Measurements from ENCODE around the gene DNMBP. TPM values are rescaled to one million over a fixed set of nuclear protein-coding genes. Genes with fewer than 3 reads are reported as not detected.
"Not testable (repeated sequence)": the region's sequence is repeated elsewhere in the genome, so short reads cannot be mapped to it uniquely, and the experiment has no call there.

The DNMBP gene
- total RNA-seq, 1 donor from 2014 or later = 15.1 TPM

GRCh38 chr10:99958806-99959205 lies 50.9 kb downstream of the DNMBP start:
- no peak overlapping the region for H3K4me3 ChIP-seq (ENCODE audit: low read length in 3 of 3)
- no peak overlapping the region for H3K27ac ChIP-seq (ENCODE audit: low read depth, low read length)
- H3K9ac ChIP-seq (ENCODE audit: low read depth in 1 of 3, low read length in 3 of 3) = no peak overlapping the region
- H3K9me3 ChIP-seq (ENCODE audit: control insufficient read depth in 3 of 3, low read length in 3 of 3) = no peaks in the 10 kb centered on the region
- H3K36me3 ChIP-seq (ENCODE audit: control insufficient read depth in 3 of 3, insufficient read depth in 3 of 3, low read length in 3 of 3) = peaks cover 17 to 25% (median 17%) of the 10 kb centered on the region in 3 donors
- H3K4me1 ChIP-seq (ENCODE audit: control insufficient read depth in 3 of 3, insufficient read depth in 3 of 3, low read length in 3 of 3) = no peaks in the 10 kb centered on the region
- no peaks in the 10 kb centered on the region for H3K27me3 ChIP-seq (ENCODE audit: control insufficient read depth in 3 of 3, insufficient read depth in 3 of 3, low read length in 3 of 3)

GRCh38 chr10:99958302-99958701 lies 51.4 kb downstream of the DNMBP start:
- Histone ChIP-seq H3K27me3 (ENCODE audit: control insufficient read depth in 3 of 3, insufficient read depth in 3 of 3, low read length in 3 of 3) (no peaks in the 10 kb centered on the region), H3K27ac (ENCODE audit: low read depth, low read length) (no peak overlapping the region), H3K4me3 (ENCODE audit: low read length in 3 of 3) (no peak overlapping the region), H3K9ac (ENCODE audit: low read depth in 1 of 3, low read length in 3 of 3) (no peak overlapping the region), H3K4me1 (ENCODE audit: control insufficient read depth in 3 of 3, insufficient read depth in 3 of 3, low read length in 3 of 3) (no peaks in the 10 kb centered on the region), H3K9me3 (ENCODE audit: control insufficient read depth in 3 of 3, low read length in 3 of 3) (no peaks in the 10 kb centered on the region), H3K36me3 (ENCODE audit: control insufficient read depth in 3 of 3, insufficient read depth in 3 of 3, low read length in 3 of 3) (peaks cover 17 to 25% (median 17%) of the 10 kb centered on the region in 3 donors)

GRCh38 chr10:99953510-99953909 lies 56.2 kb downstream of the DNMBP start:
- not testable (repeated sequence) for H3K27me3 ChIP-seq (ENCODE audit: control insufficient read depth in 3 of 3, insufficient read depth in 3 of 3, low read length in 3 of 3); H3K27ac ChIP-seq (ENCODE audit: low read depth, low read length); H3K9ac ChIP-seq (ENCODE audit: low read depth in 1 of 3, low read length in 3 of 3); H3K9me3 ChIP-seq (ENCODE audit: control insufficient read depth in 3 of 3, low read length in 3 of 3); H3K4me3 ChIP-seq (ENCODE audit: low read length in 3 of 3); H3K4me1 ChIP-seq (ENCODE audit: control insufficient read depth in 3 of 3, insufficient read depth in 3 of 3, low read length in 3 of 3)
- peaks cover 17 to 36% (median 23%) of the 10 kb centered on the region in 3 donors for H3K36me3 ChIP-seq (ENCODE audit: control insufficient read depth in 3 of 3, insufficient read depth in 3 of 3, low read length in 3 of 3)

- Histone ChIP-seq H3K4me3 (ENCODE audit: low read length in 3 of 3) (no peak overlapping the region), H3K36me3 (ENCODE audit: control insufficient read depth in 3 of 3, insufficient read depth in 3 of 3, low read length in 3 of 3) (peaks cover 17 to 36% (median 23%) of the 10 kb centered on the region in 3 donors), H3K4me1 (ENCODE audit: control insufficient read depth in 3 of 3, insufficient read depth in 3 of 3, low read length in 3 of 3) (no peaks in the 10 kb centered on the region), H3K9ac (ENCODE audit: low read depth in 1 of 3, low read length in 3 of 3) (no peak overlapping the region), H3K27ac (ENCODE audit: low read depth, low read length) (no peak overlapping the region), H3K27me3 (ENCODE audit: control insufficient read depth in 3 of 3, insufficient read depth in 3 of 3, low read length in 3 of 3) (no peaks in the 10 kb centered on the region), H3K9me3 (ENCODE audit: control insufficient read depth in 3 of 3, low read length in 3 of 3) (no peaks in the 10 kb centered on the region)
Measured at GRCh38 chr10:99952799-99953198, 56.9 kb downstream of the DNMBP start.

DNA sequence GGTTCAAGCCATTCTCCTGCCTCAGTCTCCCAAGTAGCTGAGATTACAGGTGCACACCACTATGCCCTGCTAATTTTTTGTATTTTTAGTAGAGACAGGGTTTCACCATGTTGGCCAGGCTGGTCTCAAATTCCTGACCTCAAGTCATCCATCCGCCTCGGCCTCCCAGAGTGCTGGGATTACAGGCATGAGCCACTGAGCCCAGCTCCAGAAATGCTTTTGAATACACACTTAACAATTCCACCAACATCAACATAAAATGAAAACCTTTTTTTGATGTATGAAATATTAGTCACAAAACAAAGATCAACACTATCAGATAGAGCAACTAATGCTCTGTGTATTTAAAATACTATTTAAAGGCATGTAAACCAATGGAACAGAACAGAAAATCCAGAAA lies 63.7 kb downstream of the DNMBP start:
- H3K27me3 ChIP-seq (ENCODE audit: control insufficient read depth in 3 of 3, insufficient read depth in 3 of 3, low read length in 3 of 3); H3K9me3 ChIP-seq (ENCODE audit: control insufficient read depth in 3 of 3, low read length in 3 of 3); H3K9ac ChIP-seq (ENCODE audit: low read depth in 1 of 3, low read length in 3 of 3); H3K36me3 ChIP-seq (ENCODE audit: control insufficient read depth in 3 of 3, insufficient read depth in 3 of 3, low read length in 3 of 3); H3K4me3 ChIP-seq (ENCODE audit: low read length in 3 of 3); H3K27ac ChIP-seq (ENCODE audit: low read depth, low read length): not testable (repeated sequence)
- H3K4me1 ChIP-seq (ENCODE audit: control insufficient read depth in 3 of 3, insufficient read depth in 3 of 3, low read length in 3 of 3) = peaks cover 4 to 14% (median 10%) of the 10 kb centered on the region in 3 donors

- no peaks in the 10 kb centered on the region for H3K27me3 ChIP-seq (ENCODE audit: control insufficient read depth in 3 of 3, insufficient read depth in 3 of 3, low read length in 3 of 3)
- H3K4me3 ChIP-seq (ENCODE audit: low read length in 3 of 3) = no peak overlapping the region
- H3K27ac ChIP-seq (ENCODE audit: low read depth, low read length) = no peak overlapping the region
- peaks cover 4 to 14% (median 10%) of the 10 kb centered on the region in 3 donors for H3K4me1 ChIP-seq (ENCODE audit: control insufficient read depth in 3 of 3, insufficient read depth in 3 of 3, low read length in 3 of 3)
- no peak overlapping the region for H3K9ac ChIP-seq (ENCODE audit: low read depth in 1 of 3, low read length in 3 of 3)
- H3K9me3 ChIP-seq (ENCODE audit: control insufficient read depth in 3 of 3, low read length in 3 of 3) = no peaks in the 10 kb centered on the region
- no peaks in the 10 kb centered on the region for H3K36me3 ChIP-seq (ENCODE audit: control insufficient read depth in 3 of 3, insufficient read depth in 3 of 3, low read length in 3 of 3)
Measured at GRCh38 chr10:99945263-99945662, 64.5 kb downstream of the DNMBP start.

DNA sequence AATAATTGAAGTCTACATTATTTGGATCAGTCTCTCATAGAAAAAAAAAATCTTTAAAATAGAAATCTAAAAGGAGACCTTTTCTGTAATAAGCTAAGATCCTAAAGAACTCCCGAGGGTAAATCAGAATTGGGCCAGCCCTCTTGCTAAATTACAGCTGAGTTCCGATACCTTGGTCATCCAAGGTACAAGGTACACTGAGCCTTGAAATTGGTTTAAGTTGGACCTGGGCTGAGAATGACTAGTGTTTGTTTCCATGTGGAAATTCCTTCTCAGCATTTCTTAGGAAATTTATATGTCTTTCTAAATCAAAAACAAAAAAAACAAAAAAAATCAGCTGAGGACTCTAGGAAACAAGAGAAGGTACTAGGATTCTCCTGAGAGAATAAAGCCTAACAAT lies 64.9 kb downstream of the DNMBP start:
- H3K9me3 ChIP-seq (ENCODE audit: control insufficient read depth in 3 of 3, low read length in 3 of 3) = no peaks in the 10 kb centered on the region
- no peaks in the 10 kb centered on the region for H3K36me3 ChIP-seq (ENCODE audit: control insufficient read depth in 3 of 3, insufficient read depth in 3 of 3, low read length in 3 of 3)
- H3K4me3 ChIP-seq (ENCODE audit: low read length in 3 of 3) = no peak overlapping the region
- peaks cover 4 to 14% (median 10%) of the 10 kb centered on the region in 3 donors for H3K4me1 ChIP-seq (ENCODE audit: control insufficient read depth in 3 of 3, insufficient read depth in 3 of 3, low read length in 3 of 3)
- H3K27ac ChIP-seq (ENCODE audit: low read depth, low read length) = no peak overlapping the region
- no peak overlapping the region for H3K9ac ChIP-seq (ENCODE audit: low read depth in 1 of 3, low read length in 3 of 3)
- no peaks in the 10 kb centered on the region for H3K27me3 ChIP-seq (ENCODE audit: control insufficient read depth in 3 of 3, insufficient read depth in 3 of 3, low read length in 3 of 3)

DNA sequence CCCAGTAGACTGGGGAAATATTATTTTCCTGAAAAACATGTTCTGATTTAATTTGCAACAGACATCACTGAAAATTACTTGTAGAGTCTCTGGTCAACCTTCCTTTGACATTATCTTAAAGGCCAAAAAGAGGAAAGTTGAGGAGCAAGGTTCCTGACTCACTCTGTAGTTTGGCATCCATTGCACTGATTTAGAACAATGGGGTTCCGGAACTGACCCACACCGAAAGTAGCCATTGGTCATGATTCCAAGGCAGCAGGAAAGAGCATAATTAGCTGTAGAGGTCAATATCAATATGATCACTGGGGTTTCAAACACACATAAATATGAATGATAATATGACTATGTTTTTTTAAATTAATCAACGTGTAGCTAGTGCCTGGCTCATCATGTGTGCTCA lies 65.8 kb downstream of the DNMBP start:
- H3K9ac ChIP-seq (ENCODE audit: low read depth in 1 of 3, low read length in 3 of 3) = no peak overlapping the region
- H3K4me3 ChIP-seq (ENCODE audit: low read length in 3 of 3) = no peak overlapping the region
- H3K27ac ChIP-seq (ENCODE audit: low read depth, low read length) = no peak overlapping the region
- H3K27me3 ChIP-seq (ENCODE audit: control insufficient read depth in 3 of 3, insufficient read depth in 3 of 3, low read length in 3 of 3) = no peaks in the 10 kb centered on the region
- H3K36me3 ChIP-seq (ENCODE audit: control insufficient read depth in 3 of 3, insufficient read depth in 3 of 3, low read length in 3 of 3) = no peaks in the 10 kb centered on the region
- peaks cover 4 to 14% (median 10%) of the 10 kb centered on the region in 3 donors for H3K4me1 ChIP-seq (ENCODE audit: control insufficient read depth in 3 of 3, insufficient read depth in 3 of 3, low read length in 3 of 3)
- H3K9me3 ChIP-seq (ENCODE audit: control insufficient read depth in 3 of 3, low read length in 3 of 3) = no peaks in the 10 kb centered on the region

DNA sequence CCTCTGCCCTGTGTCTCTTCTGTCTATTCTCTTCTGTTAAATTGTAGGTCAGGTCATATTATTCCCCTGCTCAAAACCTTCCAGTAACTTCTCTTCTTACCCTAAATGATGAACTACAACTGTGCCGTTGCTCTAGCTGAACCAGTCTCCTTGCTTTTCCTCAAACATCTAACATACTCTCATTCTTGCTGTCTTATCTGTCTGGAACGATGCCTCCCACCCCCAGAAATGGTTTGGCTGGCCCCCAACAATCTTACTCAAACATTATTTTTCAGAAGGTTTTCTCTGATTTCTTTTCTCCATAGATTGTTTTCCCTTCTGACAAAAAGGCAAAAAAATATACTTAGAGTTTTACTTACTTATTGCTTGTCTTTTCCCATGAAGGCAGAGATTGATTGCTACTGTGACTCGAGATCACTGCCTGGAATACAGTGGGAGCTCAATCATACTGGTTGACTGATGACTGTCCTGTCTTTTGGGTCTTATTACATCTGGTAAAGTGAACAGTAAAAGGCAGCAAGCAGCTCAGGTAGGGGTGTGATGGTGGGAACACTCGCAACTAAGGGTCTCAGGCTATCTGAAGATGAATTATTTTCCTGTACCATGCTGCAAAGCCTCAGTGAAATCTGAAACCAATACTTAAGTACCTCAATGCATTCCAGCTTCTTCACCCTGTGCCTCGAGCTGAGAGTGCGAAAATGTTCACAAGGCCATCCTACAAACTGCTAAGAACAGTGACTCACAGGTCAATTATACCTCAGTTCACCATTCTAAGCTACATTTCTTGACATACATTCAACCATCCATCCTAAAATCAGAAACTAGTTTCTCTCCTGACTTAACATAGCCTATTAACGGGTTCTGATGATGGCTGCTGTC lies 67.6 kb downstream of the DNMBP start:
- Histone ChIP-seq H3K9ac (ENCODE audit: low read depth in 1 of 3, low read length in 3 of 3) (no peak overlapping the region), H3K4me3 (ENCODE audit: low read length in 3 of 3) (no peak overlapping the region), H3K27ac (ENCODE audit: low read depth, low read length) (no peak overlapping the region), H3K9me3 (ENCODE audit: control insufficient read depth in 3 of 3, low read length in 3 of 3) (no peaks in the 10 kb centered on the region), H3K36me3 (ENCODE audit: control insufficient read depth in 3 of 3, insufficient read depth in 3 of 3, low read length in 3 of 3) (no peaks in the 10 kb centered on the region), H3K4me1 (ENCODE audit: control insufficient read depth in 3 of 3, insufficient read depth in 3 of 3, low read length in 3 of 3) (peaks cover 4 to 14% (median 10%) of the 10 kb centered on the region in 3 donors), H3K27me3 (ENCODE audit: control insufficient read depth in 3 of 3, insufficient read depth in 3 of 3, low read length in 3 of 3) (no peaks in the 10 kb centered on the region)

GRCh38 chr10:99938563-99938962 lies 71.2 kb downstream of the DNMBP start:
- H3K27me3 ChIP-seq (ENCODE audit: control insufficient read depth in 3 of 3, insufficient read depth in 3 of 3, low read length in 3 of 3) = no peaks in the 10 kb centered on the region
- H3K36me3 ChIP-seq (ENCODE audit: control insufficient read depth in 3 of 3, insufficient read depth in 3 of 3, low read length in 3 of 3) = no peaks in the 10 kb centered on the region
- no peak overlapping the region for H3K9ac ChIP-seq (ENCODE audit: low read depth in 1 of 3, low read length in 3 of 3)
- no peak overlapping the region for H3K4me3 ChIP-seq (ENCODE audit: low read length in 3 of 3)
- H3K27ac ChIP-seq (ENCODE audit: low read depth, low read length) = no peak overlapping the region
- H3K9me3 ChIP-seq (ENCODE audit: control insufficient read depth in 3 of 3, low read length in 3 of 3) = no peaks in the 10 kb centered on the region
- peaks cover 3 to 5% (median 4%) of the 10 kb centered on the region in 3 donors for H3K4me1 ChIP-seq (ENCODE audit: control insufficient read depth in 3 of 3, insufficient read depth in 3 of 3, low read length in 3 of 3)
